Peyer's patch (tissue), 4 donors: ENCODE data around the gene CALN1. TPM values are rescaled to one million over a fixed set of nuclear protein-coding genes. Genes with fewer than 3 reads are reported as not detected.

Experiments used
- DNase-seq, 3 donors: peaks; one replicate each; pipeline ENCODE4 v3.0.0-alpha.2; 2017 to 2019
- H3K27ac ChIP-seq, 4 donors: fragments of 200-600 bp; sonication (generic); one replicate each; pipeline ENCODE4 v1.5.1; 2016 to 2019
- H3K27me3 ChIP-seq, 2 donors: fragments of 200-600 bp; sonication (generic); one replicate each; pipeline ENCODE4 v1.5.1; 2019
- H3K36me3 ChIP-seq, 3 donors: fragments of 200-600 bp; sonication (generic); one replicate each; pipeline ENCODE4 v1.5.1; 2016 to 2019
- H3K4me1 ChIP-seq, 4 donors: fragments of 200-600 bp; sonication (generic); one replicate each; pipeline ENCODE4 v1.5.1; 2016 to 2019
- H3K4me3 ChIP-seq, 4 donors: fragments of 200-600 bp; sonication (generic); 1 replicate in 3 of 4; 2 replicates in 1 of 4; pipeline ENCODE4 v1.5.1; 2016 to 2019; ENCODE audit warnings: mild to moderate bottlenecking in 1 of 4
- H3K9me3 ChIP-seq, 4 donors: fragments of 200-600 bp; sonication (generic); one replicate each; pipeline ENCODE4 v1.5.1; 2016 to 2019; ENCODE audit warnings: mild to moderate bottlenecking in 1 of 4
- CTCF ChIP-seq, 6 experiments: fragments of 450-650 bp in 4 of 6; fragments of 200-600 bp in 2 of 6; sonication (generic) in 1 of 6; IDR thresholded peaks; one replicate each; pipeline ENCODE4 v1.5.1; 2017 to 2019; ENCODE audit warnings: antibody characterized with exemption in 6 of 6, mild to moderate bottlenecking in 3 of 6, moderate library complexity in 1 of 6
- POLR2A ChIP-seq, 2 donors: fragments of 450-650 bp; IDR thresholded peaks; one replicate each; pipeline ENCODE4 v1.5.1; 2017; ENCODE audit warnings: antibody characterized with exemption in 2 of 2, mild to moderate bottlenecking in 2 of 2, moderate library complexity in 2 of 2
- total RNA-seq, 4 donors: library from RNA; depleted of rRNA; stranded (reverse); fragments of >200 nt; gene quantifications; one replicate each; pipeline ENCODE4 v1.1.0, GENCODE V29; 2016

Gene CALN1
- total RNA-seq, 4 donors from 2014 or later = 0.13 TPM; not detected in 3

DNA sequence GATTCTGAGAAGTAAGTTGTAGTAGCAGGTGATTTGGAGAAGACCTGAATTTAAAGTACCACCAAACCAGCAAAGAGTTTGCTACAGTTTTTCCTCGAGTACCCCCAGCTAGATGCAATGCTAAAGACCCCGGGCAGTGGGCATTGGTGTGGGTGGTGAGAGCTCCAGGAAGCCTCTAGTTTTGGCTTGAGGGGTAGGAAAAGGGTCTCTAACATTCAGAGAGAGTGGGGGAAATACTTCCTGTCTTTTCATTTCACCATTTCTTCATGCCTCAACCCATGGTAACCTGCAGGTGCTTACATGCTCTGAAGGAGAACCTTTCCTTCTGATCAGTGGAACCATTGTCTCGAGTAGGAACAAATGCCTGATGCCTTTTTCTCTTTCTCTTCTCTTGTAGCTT, 352.2 kb downstream of the CALN1 start:
- no peaks in the 10 kb centered on the region for H3K27me3 ChIP-seq
- DNase-seq = no peak
- TF ChIP-seq POLR2A (IDR thresholded peaks at IDR 0.05) (no peak), CTCF (IDR thresholded peaks at IDR 0.05) (no peak)

GRCh38 chr7:72058579-72058978, 353.6 kb downstream of the CALN1 start:
- DNase-seq = peak in 1 of 3 donors; percentile 46
- Histone ChIP-seq H3K27ac (no peak overlapping the region), H3K4me3 (no peak overlapping the region), H3K27me3 (no peaks in the 10 kb centered on the region), H3K4me1 (no peaks in the 10 kb centered on the region), H3K36me3 (no peaks in the 10 kb centered on the region), H3K9me3 (no peaks in the 10 kb centered on the region)
- TF ChIP-seq POLR2A (IDR thresholded peaks at IDR 0.05) = no peak
- no peak for TF ChIP-seq CTCF (IDR thresholded peaks at IDR 0.05)

More for the DNA sequence above, 352.2 kb downstream of the CALN1 start:
- no peaks in the 10 kb centered on the region for H3K4me1 ChIP-seq
- no peaks in the 10 kb centered on the region for H3K9me3 ChIP-seq
- H3K27ac ChIP-seq = no peak overlapping the region
- no peak overlapping the region for H3K4me3 ChIP-seq
- no peaks in the 10 kb centered on the region for H3K36me3 ChIP-seq

DNA sequence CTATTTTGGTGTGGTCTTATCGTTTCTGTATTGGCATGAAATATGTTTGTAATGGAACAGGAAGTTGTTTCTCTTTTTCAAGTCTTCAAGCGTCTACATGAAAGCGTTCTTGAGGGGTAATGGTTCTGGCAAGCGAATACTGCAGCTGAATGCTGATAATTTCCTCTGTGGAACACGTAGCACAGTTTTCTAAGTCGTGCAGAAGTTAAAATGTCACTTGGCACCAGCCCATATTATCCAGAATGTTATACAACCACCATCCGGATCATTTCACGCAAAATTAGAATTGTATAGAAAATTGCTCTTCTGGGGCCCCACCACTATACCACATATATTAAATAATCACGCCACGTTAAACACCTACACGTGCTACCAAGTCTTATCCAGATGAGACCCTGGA, 354.3 kb downstream of the CALN1 start:
- Histone ChIP-seq H3K36me3 (no peaks in the 10 kb centered on the region), H3K4me1 (no peaks in the 10 kb centered on the region), H3K9me3 (no peaks in the 10 kb centered on the region), H3K27ac (no peak overlapping the region), H3K27me3 (no peaks in the 10 kb centered on the region), H3K4me3 (no peak overlapping the region)
- TF ChIP-seq POLR2A (IDR thresholded peaks at IDR 0.05) (no peak), CTCF (IDR thresholded peaks at IDR 0.05) (no peak)
- DNase-seq = no peak

DNA sequence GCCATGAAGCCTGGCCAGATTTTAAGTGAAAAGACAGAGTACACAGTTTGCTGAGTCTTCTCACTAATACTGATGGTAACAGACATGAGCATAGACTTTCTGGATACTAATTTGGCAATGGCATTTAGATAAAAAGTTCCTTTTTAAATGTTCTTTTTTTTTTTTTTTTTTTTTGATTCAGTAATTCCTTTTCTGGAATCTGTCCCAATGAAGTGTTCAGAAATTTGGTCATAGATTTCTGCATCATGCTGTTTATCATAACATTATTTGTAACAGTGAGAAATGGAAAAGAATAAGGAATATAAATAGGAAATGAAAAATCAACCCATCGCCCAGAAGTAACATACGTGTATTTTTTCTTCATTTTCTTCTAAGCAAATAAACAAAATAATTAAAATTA, 354.9 kb downstream of the CALN1 start:
- Histone ChIP-seq H3K36me3 (no peaks in the 10 kb centered on the region), H3K27ac (no peak overlapping the region), H3K27me3 (no peaks in the 10 kb centered on the region), H3K9me3 (no peaks in the 10 kb centered on the region), H3K4me1 (no peaks in the 10 kb centered on the region), H3K4me3 (no peak overlapping the region)
- no peak for DNase-seq
- TF ChIP-seq CTCF (IDR thresholded peaks at IDR 0.05) (no peak), POLR2A (IDR thresholded peaks at IDR 0.05) (no peak)

DNA sequence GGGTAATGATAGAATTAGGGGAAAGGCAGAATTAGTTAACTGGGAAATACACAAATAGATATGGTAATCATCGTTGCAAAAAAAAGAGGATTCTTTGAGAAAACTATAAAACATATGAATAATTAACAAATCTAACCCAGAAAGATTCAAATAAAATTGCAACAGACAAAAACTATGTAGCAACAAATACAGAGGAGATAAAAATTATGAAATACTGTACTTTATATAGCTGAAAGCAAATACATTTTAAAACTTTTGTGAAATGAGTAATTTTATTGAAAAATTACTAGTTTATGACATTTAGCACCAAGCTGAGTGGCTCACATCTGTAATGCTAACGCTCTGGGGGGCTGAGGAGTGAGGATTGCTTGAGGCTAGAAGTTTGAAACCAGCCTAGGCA, 356.7 kb downstream of the CALN1 start:
- Histone ChIP-seq H3K4me3 (no peak overlapping the region), H3K36me3 (no peaks in the 10 kb centered on the region), H3K27me3 (no peaks in the 10 kb centered on the region), H3K27ac (no peak overlapping the region), H3K4me1 (no peaks in the 10 kb centered on the region), H3K9me3 (no peaks in the 10 kb centered on the region)
- no peak for DNase-seq
- TF ChIP-seq CTCF (IDR thresholded peaks at IDR 0.05) = no peak
- TF ChIP-seq POLR2A (IDR thresholded peaks at IDR 0.05) = no peak

DNA sequence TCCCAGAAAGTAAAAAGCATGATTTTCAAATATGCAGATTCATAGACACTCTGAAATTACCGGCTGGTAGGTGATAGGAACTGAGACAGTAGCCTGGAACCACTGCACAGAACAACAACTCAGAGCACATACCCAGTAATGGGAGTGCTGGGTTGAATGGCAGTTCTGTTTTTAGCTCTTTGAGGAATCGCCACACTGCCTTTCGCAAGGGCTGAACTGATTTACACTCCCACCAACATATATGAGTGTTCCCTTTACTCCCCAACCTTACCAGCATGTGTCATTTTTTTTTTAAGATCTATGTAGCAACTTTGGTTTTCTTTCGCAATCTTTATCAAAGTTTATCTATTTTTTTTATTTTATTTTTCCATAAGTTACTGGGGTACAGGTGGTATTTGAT, 358.8 kb downstream of the CALN1 start:
- H3K9me3 ChIP-seq = no peaks in the 10 kb centered on the region
- H3K27ac ChIP-seq = no peak overlapping the region
- H3K27me3 ChIP-seq = no peaks in the 10 kb centered on the region
- TF ChIP-seq CTCF (IDR thresholded peaks at IDR 0.05) (no peak), POLR2A (IDR thresholded peaks at IDR 0.05) (no peak)
- H3K4me1 ChIP-seq = no peaks in the 10 kb centered on the region
- no peak for DNase-seq
- no peaks in the 10 kb centered on the region for H3K36me3 ChIP-seq
- no peak overlapping the region for H3K4me3 ChIP-seq
